GM20000 (cell line): Measurements from ENCODE around the gene A1BG.

Experiments used
- DNase-seq: peaks from one replicate; pipeline ENCODE4 v3.0.0; 2012; ENCODE audit warnings: low spot score
- CTCF ChIP-seq: IDR thresholded peaks from 2 replicates; pipeline ENCODE4 v1.5.1; 2012; ENCODE audit warnings: mild to moderate bottlenecking, control low read depth; ENCODE audit errors: extremely low read depth, missing control alignments

The A1BG gene

GRCh38 chr19:58361900-58362271, 8.6 kb upstream of the A1BG start:
- peak; percentile 76 for DNase-seq
- TF ChIP-seq CTCF, result no peak

- DNase-seq, result no peak
- no peak for TF ChIP-seq CTCF
Observed at GRCh38 chr19:58357481-58358145, 4.3 kb upstream of the A1BG start.

- no peak for TF ChIP-seq CTCF
- DNase-seq, result no peak
Observed at GRCh38 chr19:58356766-58357480, 3.6 kb upstream of the A1BG start.

- no peak for DNase-seq
- no peak for TF ChIP-seq CTCF
Observed at GRCh38 chr19:58355908-58356765, 2.8 kb upstream of the A1BG start.

- TF ChIP-seq CTCF, result no peak
- no peak for DNase-seq
Observed at GRCh38 chr19:58355215-58355796, 2.0 kb upstream of the A1BG start.

- TF ChIP-seq CTCF, result no peak
- no peak for DNase-seq
Observed at GRCh38 chr19:58354478-58355030, 1.3 kb upstream of the A1BG start.
